Upper lobe of right lung (tissue), 1 donor: ENCODE measurements around the gene SREBF2. TPM values are rescaled to one million over a fixed set of nuclear protein-coding genes. Genes with fewer than 3 reads are reported as not detected.

ENCODE experiments used
- ATAC-seq: fragments of 200-7000 bp; cut with Tn5 transposase; one replicate; pipeline ENCODE4 v1.9.1; 2020; ENCODE audit warnings: mild to moderate bottlenecking, moderate library complexity
- DNase-seq: peaks from one replicate; pipeline ENCODE4 v3.0.0-alpha.2; 2020
- H3K27ac ChIP-seq: fragments of 200-600 bp; one replicate; pipeline ENCODE4 v1.8.0; 2022
- H3K27me3 ChIP-seq: fragments of 200-600 bp; one replicate; pipeline ENCODE4 v1.8.0; 2022; ENCODE audit warnings: mild to moderate bottlenecking
- H3K36me3 ChIP-seq: fragments of 200-600 bp; one replicate; pipeline ENCODE4 v1.8.0; 2022
- H3K4me1 ChIP-seq: fragments of 200-600 bp; one replicate; pipeline ENCODE4 v1.8.0; 2022
- H3K4me3 ChIP-seq: fragments of 200-600 bp; one replicate; pipeline ENCODE4 v1.8.0; 2022; ENCODE audit warnings: mild to moderate bottlenecking
- H3K9me3 ChIP-seq: fragments of 200-600 bp; one replicate; pipeline ENCODE4 v1.8.0; 2022
- CTCF ChIP-seq: fragments of 200-600 bp; IDR thresholded peaks from one replicate; pipeline ENCODE4 v1.8.0; 2022; ENCODE audit warnings: antibody characterized with exemption
- intact Hi-C: fragments of 100-400 bp; cut with DNase I; formaldehyde crosslinking; loops from one replicate; pipeline ENCODE4 v1.11.0; 2022
- total RNA-seq: library from RNA; stranded (reverse); fragmentation: NEBNext Ultra II Directional; extraction: Animal tissue kit (Norgen Biotek cat#: 25700); gene quantifications from one replicate; pipeline ENCODE4 v1.2.1, GENCODE V29; 2021
- donor health status: DM: no; HTN: yes; CAD: no; lungs with severe emphysema.

Gene SREBF2
- total RNA-seq, 1 donor from 2014 or later: 156 TPM

- ATAC-seq (peak; percentile 69), DNase-seq (no peak)
- Histone ChIP-seq H3K4me1 (peaks cover 49% of the 10 kb centered on the region), H3K4me3 (no peak overlapping the region), H3K27ac (no peak overlapping the region), H3K9me3 (no peaks in the 10 kb centered on the region), H3K36me3 (peaks cover 5% of the 10 kb centered on the region), H3K27me3 (no peaks in the 10 kb centered on the region)
- TF ChIP-seq CTCF: no peak
- intact Hi-C loops: no loop called here
Measured at GRCh38 chr22:41844513-41844912, 11.6 kb downstream of the SREBF2 start.

GRCh38 chr22:41845380-41846267, 12.7 kb downstream of the SREBF2 start:
- no peaks in the 10 kb centered on the region for H3K27me3 ChIP-seq
- no peak overlapping the region for H3K4me3 ChIP-seq
- intact Hi-C loops: no loop called here
- H3K27ac ChIP-seq: peak overlapping the region; percentile 5
- TF ChIP-seq CTCF: no peak
- H3K4me1 ChIP-seq: peaks cover 45% of the 10 kb centered on the region
- H3K9me3 ChIP-seq: no peaks in the 10 kb centered on the region
- DNase-seq (no peak), ATAC-seq (no peak)
- peaks cover 5% of the 10 kb centered on the region for H3K36me3 ChIP-seq

GRCh38 chr22:41846268-41846987, 13.5 kb downstream of the SREBF2 start:
- intact Hi-C loops: no loop called here
- no peak for TF ChIP-seq CTCF
- ATAC-seq: no peak
- Histone ChIP-seq H3K27me3 (no peaks in the 10 kb centered on the region), H3K4me3 (no peak overlapping the region), H3K27ac (no peak overlapping the region), H3K4me1 (peaks cover 38% of the 10 kb centered on the region), H3K9me3 (no peaks in the 10 kb centered on the region), H3K36me3 (peaks cover 5% of the 10 kb centered on the region)
- no peak for DNase-seq

- H3K27me3 ChIP-seq: no peaks in the 10 kb centered on the region
- no peaks in the 10 kb centered on the region for H3K9me3 ChIP-seq
- ATAC-seq: no peak
- H3K4me3 ChIP-seq: no peak overlapping the region
- peaks cover 4% of the 10 kb centered on the region for H3K36me3 ChIP-seq
- no peak for DNase-seq
- peaks cover 35% of the 10 kb centered on the region for H3K4me1 ChIP-seq
- H3K27ac ChIP-seq: no peak overlapping the region
- intact Hi-C loops: no loop called here
- TF ChIP-seq CTCF: no peak
Measured at GRCh38 chr22:41847300-41847699, 14.4 kb downstream of the SREBF2 start.

GRCh38 chr22:41848468-41848867, 15.6 kb downstream of the SREBF2 start:
- Histone ChIP-seq H3K9me3 (no peaks in the 10 kb centered on the region), H3K27me3 (no peaks in the 10 kb centered on the region), H3K36me3 (no peaks in the 10 kb centered on the region), H3K4me3 (no peak overlapping the region), H3K27ac (no peak overlapping the region), H3K4me1 (peaks cover 31% of the 10 kb centered on the region)
- intact Hi-C loops: no loop called here
- TF ChIP-seq CTCF: no peak
- DNase-seq (peak; percentile 88), ATAC-seq (peak; percentile 97)
